Right renal cortex interstitium (tissue), 3 donors: ENCODE data around the gene RSPH9. TPM values are rescaled to one million over a fixed set of nuclear protein-coding genes. Genes with fewer than 3 reads are reported as not detected.
"Not testable (repeated sequence)": the region's sequence is repeated elsewhere in the genome, so short reads cannot be mapped to it uniquely, and the experiment has no call there.

Experiments used
- DNase-seq, 3 donors: peaks; one replicate each; pipeline ENCODE4 v3.0.0-alpha.2; 2013; ENCODE audit warnings: low read depth in 3 of 3, low spot score in 2 of 3
- polyA plus RNA-seq, 3 donors: library from polyadenylated mRNA; unstranded; fragments of 120-200 nt; gene quantifications; one replicate each; pipeline ENCODE4 v1.2.1, GENCODE V29; 2013; ENCODE audit not compliant: insufficient read length in 3 of 3

RSPH9 gene
- polyA plus RNA-seq, 3 donors, result 1.2 to 1.5 (median 1.3) TPM

DNA sequence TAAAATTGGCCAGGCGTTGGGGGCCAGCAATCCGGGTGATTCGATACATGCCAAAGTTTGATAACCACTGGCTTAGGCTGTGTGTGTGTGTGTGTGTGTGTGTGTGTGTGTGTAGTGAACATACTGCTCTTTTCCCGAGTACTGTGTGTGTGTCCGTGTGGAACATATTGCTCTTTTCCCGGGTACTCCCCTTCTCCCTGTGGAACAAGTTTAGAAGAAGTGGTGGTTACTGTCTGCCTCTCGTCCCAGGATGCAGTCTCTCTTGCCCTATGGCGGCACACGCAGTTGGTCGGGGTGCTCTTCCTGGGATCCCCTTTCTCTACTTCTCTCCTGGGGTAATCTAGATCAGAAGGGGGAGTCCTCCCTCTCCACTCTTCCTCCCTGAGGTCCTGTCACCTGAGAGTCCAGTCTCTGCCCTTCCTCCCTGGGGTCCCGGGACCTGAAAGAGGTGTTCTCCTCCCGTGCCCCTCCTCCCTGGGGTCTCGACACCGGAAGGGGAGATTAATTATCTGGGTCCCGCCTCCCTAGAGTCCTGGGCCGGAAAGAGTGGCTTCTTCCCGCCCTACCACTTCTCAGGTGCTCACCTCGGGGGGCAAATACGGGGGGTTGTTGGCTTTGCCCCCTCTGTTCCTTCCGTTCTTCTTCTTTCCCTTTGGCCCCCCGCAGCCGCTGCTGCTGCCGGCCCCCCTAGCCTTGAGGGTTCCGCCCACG is 16.3 kb upstream of the RSPH9 start:
- peak in 2 of 3 donors; percentile 48 to 57 for DNase-seq

DNA sequence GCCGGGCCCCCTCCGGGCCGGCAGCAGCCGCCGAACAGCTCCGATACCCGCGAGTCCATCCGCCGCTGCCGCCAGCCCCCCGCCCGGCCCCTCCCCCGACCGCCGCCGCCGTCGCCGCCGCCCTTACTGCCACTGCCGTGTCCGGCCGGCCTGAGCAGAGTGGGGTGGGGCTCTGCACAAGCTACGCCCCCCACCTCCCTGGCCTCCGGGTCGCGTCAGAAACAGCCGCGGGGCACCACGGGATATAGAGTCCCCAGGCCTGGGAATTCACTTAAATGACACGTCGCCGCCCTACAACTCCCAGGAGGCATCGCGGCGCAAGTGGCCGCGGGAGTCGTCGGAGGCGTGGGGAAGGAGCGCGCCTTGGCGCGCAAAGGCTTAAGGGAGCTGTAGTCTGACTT is 15.7 kb upstream of the RSPH9 start, which contains the start of gene GTPBP2:
TSS of gene GTPBP2 (minus strand) at position 161 of the 401 bp plus-strand sequence. CDS start at position 59, 102 bp downstream.
- peak in 2 of 3 donors; percentile 96 to 97 for DNase-seq

DNA sequence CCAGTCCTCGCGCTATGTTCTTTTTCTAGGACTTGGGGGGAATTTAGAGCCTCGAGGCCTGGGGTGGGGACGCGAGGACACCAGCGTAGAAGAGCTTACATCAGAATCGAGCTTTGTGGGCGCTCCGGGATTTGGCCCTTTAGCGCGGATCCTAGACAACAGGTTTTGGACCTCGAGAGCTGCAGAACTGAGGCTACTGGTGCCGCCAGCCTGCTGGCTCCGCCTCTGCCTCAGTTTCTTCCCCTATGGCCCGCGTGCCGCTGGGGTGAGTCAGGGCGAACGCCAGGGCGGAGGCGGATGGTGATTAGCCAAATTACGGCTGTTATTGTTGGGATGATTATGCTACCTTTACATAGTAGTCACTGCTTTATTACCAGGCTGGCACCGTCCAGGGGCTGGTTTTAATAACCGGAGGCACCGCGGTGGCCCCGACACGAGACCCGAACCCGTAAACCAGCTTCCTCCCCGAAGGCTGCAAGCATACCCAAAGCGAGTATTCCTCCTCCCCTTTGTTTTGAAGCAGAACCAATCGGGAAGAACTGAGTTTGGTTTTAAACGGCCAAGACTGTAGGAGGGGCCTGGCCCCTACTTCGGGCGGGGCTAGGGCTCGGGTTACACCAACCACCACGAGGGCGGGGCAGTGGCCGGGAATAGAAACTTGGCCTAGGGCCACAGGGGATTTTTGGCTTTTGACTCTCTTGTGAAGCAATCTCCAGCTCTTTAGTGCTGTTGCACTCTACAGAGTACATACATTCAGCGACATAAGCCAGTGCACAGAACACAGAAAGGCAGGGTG is 15.1 kb upstream of the RSPH9 start:
- peak in 2 of 3 donors; percentile 93 for DNase-seq

DNA sequence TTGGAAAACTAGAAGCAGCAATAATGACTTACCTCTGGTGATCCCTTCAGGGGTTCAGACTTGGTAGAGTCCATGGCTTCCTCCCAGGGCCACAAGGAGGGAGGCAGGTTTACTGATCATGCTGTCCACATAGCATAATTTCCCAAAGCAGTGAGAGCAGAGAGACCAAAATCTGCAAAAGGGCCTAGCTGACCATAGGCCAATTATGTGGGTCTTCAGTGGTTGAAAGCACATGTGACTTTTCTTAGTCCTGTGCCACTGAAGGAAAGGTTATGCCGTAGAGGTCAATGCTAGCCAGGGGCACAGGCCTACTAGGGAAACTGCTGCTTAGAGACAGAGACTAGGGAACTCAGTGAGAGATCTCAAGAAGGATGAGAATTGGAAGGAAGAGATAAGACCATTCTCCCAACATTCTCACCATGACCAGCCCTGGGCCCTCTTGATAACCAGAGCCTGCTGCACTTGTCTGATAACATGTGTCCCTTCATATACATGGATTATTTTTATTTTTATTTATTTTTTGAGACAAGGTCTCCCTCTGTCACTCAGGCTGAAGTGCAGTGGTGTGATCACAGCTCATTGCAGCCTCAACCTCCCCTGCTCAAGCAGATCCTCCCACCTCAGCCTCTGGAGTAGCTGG is 13.7 kb upstream of the RSPH9 start:
- no peak for DNase-seq

DNA sequence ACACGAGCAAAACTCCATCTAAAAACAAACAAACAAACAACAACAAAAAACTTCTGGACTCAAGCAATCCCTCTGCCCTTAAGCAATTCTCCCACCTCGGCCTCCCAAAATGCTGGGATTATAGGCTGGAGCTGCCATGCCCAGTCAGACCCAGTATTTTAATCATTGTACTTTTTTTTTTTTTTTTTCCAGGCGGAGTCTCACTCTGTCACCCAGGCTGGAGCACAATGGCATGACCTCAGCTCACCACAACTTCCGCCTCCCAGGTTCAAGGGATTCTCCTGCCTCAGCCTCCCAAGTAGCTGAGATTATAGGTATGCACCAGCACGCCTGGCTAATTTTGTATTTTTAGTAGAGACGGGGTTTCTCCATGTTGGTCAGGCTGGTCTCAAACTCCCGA is 11.8 kb upstream of the RSPH9 start:
- not testable (repeated sequence) for DNase-seq

DNA sequence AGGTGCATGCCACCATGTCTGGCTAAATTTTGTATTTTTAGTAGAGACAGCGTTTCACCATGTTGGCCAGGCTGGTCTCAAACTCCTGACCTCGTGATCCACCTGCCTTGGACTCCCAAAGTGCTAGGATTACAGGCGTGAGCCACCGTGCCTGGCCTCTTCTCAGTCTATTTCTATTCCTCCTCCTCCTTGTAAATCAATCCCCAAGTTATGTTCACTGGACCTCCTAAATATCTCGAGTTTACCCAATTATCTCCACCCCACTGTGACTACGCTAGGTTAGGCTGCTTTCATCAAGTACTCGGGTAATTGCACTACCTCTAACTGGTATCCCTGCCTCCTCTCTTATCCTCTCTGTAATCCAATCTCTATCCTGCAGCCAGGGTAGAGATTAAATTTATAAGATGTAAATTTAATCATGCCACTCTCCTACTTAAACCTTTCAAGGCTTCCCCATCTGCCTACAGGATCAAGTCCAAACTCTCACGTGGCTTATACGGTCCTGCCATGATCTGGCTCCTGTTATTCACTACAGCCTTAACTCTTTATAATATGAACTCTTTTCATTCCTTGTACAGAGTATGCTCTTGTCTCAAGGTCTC is 10.0 kb upstream of the RSPH9 start:
- no peak for DNase-seq

DNA sequence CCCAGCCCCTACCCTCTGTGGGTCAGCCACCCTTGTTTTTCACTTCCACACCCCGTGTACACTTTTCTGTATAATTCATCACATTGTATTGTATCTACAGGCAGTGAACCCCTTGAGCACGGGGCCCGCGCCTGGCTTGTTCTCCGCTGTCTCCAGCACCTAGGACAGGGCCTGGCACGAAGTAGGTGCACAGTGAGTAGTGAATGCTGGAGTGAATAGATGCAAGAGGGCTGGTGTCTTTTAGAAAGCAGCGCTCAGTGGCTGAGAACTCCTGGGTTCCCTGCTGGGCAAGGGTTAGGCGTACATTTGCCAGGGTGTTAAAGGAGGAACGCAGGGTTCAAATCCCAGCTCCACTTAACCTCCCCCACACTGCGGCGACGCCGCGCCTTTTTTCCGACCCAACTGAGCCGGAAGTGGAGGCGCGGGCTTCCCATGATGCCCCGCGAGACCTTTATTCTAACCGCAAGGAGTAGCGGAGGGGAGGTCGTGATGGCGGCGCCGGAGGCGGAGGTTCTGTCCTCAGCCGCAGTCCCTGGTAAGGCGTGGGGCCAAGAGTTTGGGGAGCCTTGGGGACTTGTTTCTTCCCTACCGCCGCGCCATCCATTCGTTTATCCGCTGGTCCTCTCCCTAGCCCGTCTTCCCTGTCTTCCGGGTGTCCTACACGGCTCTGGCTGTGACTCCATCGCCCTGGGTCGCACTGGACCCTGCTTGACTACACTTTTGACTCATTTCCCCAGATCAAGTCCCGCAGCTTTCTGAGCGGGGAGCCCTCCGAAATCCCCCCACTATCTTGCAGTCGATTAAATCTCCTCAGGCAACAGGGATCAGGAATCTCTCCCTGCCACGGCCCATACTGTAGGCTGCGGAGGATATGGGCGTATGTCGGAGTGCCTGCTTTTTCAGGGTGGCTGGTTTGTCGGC is 9.2 kb upstream of the RSPH9 start, which contains the start of gene MAD2L1BP:
TSS of gene MAD2L1BP (plus strand) at position 454 of the 921 bp plus-strand sequence. CDS start at position 490, 36 bp downstream.
- peak in 2 of 3 donors; percentile 70 to 78 for DNase-seq

DNA sequence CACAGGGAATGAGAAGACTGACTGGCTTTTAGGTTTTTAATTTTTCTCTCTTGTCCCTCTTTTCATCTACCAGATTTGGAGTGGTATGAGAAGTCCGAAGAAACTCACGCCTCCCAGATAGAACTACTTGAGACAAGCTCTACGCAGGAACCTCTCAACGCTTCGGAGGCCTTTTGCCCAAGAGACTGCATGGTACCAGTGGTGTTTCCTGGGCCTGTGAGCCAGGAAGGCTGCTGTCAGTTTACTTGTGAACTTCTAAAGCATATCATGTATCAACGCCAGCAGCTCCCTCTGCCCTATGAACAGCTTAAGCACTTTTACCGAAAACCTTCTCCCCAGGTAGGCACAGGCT is 8.6 kb upstream of the RSPH9 start:
- DNase-seq, result no peak

DNA sequence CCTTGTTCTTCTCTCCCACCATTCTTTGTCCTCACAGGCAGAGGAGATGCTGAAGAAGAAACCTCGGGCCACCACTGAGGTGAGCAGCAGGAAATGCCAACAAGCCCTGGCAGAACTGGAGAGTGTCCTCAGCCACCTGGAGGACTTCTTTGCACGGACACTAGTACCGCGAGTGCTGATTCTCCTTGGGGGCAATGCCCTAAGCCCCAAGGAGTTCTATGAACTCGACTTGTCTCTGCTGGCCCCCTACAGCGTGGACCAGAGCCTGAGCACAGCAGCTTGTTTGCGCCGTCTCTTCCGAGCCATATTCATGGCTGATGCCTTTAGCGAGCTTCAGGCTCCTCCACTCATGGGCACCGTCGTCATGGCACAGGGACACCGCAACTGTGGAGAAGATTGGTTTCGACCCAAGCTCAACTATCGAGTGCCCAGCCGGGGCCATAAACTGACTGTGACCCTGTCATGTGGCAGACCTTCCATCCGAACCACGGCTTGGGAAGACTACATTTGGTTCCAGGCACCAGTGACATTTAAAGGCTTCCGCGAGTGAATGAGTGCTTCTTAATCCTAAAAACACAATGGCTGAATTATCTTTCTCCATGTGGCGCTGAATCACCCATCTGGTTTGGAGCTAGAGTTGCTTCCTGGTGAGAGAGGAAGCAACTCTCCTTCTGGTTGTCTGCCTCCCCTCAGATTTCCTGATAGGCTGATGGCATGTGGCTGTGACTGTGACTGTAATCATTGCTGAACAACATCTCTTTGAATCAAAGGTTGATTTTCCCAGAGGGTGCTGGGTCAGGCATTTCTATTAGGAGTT is 4.6 kb upstream of the RSPH9 start:
- no peak for DNase-seq

DNA sequence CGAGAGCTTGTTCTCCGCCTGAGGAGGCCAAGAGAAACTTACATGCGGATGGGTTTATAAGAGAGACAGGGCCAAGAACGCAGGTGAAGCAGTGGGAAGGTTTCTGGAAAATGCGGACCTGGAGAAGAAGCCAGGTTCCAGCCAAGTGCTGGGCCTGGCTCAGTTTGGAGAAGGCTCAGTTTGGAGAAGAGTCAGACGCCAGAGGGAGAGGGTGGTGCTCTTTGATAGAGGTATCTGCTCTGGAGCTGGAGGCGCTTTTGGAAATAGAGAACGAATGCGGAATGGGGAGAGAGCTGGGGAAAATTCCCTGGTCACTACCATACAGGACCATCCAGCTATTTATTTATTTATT is 753 bp downstream of the RSPH9 start:
- DNase-seq, result no peak

DNA sequence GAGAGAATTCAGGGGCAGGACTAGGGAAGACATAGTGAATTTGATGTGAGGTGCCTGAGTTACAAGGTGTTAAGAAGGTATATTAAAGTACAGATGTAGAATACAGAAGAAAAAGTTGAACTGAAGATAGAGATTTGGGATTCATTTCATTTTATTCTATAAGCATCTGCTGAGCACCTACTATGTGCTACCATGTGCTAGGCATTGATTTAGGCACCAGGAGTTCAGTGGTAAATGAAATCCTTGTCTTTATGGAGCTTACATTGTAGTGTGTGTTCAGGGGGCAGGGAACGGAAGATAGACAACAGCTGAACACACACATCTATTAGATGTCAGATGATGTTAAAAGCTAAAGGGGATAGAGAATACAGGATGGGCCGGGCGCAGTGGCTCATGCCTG is 2.8 kb downstream of the RSPH9 start:
- DNase-seq, result no peak

DNA sequence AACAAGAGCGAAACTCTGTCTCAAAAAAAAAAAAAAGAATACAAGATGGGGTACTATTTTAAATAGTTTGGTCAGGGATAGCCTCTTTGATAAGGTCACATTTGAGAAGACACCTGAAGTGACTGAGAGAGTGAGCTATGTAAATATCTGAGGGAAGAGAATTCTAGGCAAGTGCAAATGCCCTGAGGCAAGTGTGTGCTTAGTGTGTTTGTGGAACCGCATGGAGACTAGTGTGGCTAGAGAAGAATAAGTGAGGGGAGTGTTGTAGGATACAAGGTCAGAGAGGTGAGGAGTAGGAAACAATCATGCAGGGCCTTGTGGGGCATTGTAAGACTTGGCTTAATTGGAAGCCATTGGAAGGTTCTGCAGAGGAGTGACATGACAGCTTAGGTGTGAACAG is 3.4 kb downstream of the RSPH9 start:
- DNase-seq, result no peak

DNA sequence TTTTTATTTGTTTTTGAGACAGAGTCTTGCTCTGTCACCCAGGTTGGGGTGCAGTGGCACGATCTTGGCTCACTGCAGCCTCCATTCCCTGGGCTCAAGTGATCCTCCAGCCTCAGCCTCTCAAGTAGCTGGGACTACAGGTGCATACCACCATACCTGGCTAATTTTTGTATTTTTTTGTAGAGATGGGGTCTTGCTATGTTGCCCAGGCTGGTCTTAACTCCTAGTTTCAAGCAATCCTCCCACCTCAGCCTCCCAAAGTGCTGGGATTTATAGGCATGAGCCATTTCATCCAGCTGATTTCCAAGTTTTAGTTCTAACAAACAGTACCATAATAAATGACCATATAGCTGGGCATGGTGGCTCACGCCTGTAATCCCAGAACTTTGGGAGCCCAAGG is 8.0 kb downstream of the RSPH9 start:
- DNase-seq, result not testable (repeated sequence)

DNA sequence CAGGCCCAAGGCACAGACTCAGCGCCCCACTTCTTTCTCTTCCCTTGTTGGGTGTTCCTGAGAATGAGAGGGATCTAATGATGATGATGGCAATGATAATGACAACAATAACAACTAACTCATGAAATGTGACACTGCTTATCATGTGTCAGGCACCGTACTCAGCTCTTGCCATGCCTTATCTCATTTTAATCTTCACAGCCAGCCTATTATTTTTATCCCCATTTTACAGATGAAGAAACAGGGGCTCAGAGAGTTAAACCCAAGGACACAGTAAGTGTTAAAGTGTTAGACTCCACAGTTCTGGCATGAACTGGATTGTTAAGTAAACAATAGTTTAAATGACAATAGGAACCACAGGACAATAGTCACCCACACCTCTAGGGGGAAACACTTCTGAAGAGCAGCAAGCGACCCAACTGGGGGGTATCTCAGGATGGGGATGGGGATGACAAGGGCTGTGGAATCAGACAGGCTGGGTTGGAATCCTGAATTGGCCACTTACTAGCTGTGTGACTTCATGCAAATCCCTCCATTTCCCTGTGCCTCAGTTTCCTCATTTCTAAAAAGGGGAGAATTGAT is 12.5 kb downstream of the RSPH9 start:
- DNase-seq, result no peak

DNA sequence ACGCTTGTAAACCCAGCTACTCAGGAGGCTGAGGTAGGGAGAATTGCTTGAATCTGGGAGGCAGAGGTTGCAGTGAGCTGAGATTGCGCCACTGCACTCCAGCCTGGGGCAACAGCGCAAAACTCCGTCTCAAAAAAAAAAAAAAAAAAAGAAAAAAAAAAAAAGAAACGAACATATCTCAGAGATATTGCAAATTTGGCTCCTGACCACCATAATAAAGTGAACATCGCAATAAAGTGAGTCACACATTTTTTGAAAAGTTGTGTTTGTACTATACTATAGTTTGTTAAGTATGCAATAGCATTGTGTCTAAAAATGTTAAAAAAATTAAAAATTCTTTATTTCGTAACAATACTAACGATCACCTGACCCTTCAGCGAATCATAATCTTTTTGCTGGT is 13.3 kb downstream of the RSPH9 start:
- no peak for DNase-seq

DNA sequence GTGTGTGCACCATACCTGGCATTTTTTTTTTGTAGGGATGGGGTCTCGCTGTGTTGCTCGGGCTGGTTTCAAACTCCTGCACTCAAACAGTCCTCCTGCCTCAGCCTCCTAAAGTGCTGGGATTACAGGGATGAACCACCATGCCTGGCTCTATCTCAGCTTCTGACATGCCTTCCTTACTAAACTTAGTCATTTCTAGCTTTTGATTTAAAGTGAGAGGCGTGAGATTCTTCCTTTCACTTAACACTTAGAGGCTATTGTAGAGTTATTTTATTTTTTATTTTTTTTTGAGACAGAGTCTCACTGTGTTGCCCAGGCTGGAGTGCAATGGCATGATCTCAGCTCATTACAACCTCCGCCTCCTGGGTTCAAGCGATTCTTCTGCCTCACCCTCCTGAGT is 18.1 kb downstream of the RSPH9 start:
- DNase-seq, result not testable (repeated sequence)

DNA sequence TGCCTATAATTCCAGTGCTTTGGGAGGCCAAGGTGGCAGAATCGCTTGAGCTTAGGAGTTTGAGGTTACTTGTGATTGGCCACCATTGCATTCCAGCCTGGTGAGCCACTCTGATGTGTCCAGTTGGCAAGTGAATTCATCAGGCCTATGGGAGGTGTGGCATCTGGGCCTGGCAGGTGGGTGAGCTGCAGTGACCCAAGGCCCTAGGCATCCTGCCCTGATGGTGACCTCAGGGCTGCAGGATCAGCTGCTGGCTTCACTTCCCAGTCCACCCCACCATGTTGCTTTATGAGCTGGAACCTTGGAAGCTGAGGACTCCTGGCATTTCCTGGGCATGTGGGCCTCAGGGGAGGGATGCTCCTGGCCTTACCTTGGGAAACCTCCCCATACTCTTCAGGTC is 20.5 kb downstream of the RSPH9 start:
- no peak for DNase-seq

DNA sequence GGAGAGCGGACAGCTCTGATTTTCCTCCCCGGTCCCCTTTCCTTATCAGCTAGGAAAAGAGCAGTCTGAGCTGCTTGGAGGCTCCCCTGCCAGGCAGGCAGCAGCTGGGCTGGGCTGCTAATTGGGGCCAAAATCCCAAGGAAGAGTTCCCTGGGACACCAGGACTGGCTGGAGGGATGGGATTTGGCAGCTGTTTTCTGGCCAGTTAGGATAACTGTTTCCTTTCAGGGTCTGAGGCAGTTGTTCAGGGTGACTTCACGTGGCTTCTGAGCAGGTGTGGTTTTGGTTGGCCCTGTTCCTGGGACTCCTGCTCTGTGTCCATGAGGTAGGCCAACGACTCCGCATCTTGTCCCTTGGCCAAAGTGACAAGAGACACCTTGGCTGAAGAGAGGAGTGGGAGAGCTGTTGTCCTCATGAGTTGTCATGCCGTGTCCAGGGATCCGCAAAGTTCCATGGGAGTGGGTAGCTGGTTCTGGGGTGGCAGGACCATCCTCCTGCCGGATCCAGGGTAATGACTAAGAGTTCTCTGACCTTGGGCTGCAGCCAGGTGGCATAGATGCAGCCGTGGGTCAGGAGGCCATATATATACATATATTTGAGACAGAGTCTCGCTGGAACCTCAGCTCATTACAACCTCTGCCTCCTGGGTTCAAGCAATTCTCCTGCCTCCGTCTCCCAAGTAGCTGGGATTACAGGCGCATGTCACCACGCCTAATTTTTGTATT is 21.5 kb downstream of the RSPH9 start:
- no peak for DNase-seq
